ENCODE data around the gene ITPKB. TPM values are rescaled to one million over a fixed set of nuclear protein-coding genes. Genes with fewer than 3 reads are reported as not detected.
A peak's percentile ranks its signal among the peaks of the same experiment; 100 is the strongest.

The ITPKB gene
- total and polyA plus RNA-seq, 11 donors = 6.2 to 33.7 (median 17.8) TPM

DNA sequence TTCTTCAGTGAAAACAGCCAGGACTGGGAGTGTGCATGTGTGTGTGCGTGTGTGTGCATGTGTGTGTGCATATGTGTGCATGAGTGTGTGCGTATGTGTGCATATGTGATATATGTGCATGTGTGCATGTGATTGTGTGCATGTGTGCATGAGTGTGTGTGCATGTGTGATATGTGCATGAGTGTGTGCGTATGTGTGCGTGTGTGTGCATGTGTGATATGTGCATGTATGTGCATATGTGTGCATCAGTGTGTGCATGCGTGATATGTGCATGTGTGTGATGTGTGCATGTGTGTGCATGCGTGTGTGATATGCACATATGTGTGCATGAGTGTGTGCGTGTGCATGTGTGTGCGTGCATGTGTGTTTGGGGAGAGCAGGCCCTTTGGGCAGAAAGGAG, 89.8 kb downstream of the ITPKB start:
- Histone ChIP-seq H3K27me3 (no peaks in the 10 kb centered on the region), H3K36me3 (peaks cover 0 to 41% (median 34%) of the 10 kb centered on the region in 9 donors), H3K4me3 (no peak overlapping the region), H3K9me3 (no peaks in the 10 kb centered on the region), H3K4me1 (peaks cover 4 to 54% (median 34%) of the 10 kb centered on the region in 12 donors), H3K27ac (no peak overlapping the region)
- intact Hi-C loops (cut with DNase I) = loop anchor here in 2 of 10 donors (5.0 to 10.0 kb wide), 2 partner anchors 38 to 86 kb away; partner anchors contain the start of gene ITPKB (in 1 of the 2)
- TF ChIP-seq CTCF (IDR thresholded peaks at IDR 0.05) (no peak), POLR2A (IDR thresholded peaks at IDR 0.05) (no peak)
- DNase-seq (peak in 1 of 5 donors; percentile 20), ATAC-seq (no peak)
- 73 to 96% (median 92%) methylated on average over 8 of the region's 8 CpGs for WGBS, 4 donors

- Histone ChIP-seq H3K36me3 (peaks cover 0 to 46% (median 34%) of the 10 kb centered on the region in 9 donors), H3K27ac (peak overlapping the region in 1 of 12 donors; percentile 76), H3K27me3 (no peaks in the 10 kb centered on the region), H3K4me1 (peaks cover 4 to 48% (median 31%) of the 10 kb centered on the region in 12 donors), H3K4me3 (no peak overlapping the region), H3K9me3 (no peaks in the 10 kb centered on the region)
- DNase-seq = peak in 2 of 5 donors; percentile 19 to 25
- TF ChIP-seq POLR2A (IDR thresholded peaks at IDR 0.05) (no peak), CTCF (IDR thresholded peaks at IDR 0.05) (no peak)
- intact Hi-C loops (cut with DNase I) = loop anchor here in 2 of 10 donors (5.0 to 10.0 kb wide), 2 partner anchors 39 to 86 kb away; partner anchors contain the start of gene ITPKB (in 1 of the 2)
- ATAC-seq = no peak
- 77 to 94% (median 89%) methylated on average over 6 of the region's 6 CpGs for WGBS, 4 donors
These were observed 90.7 kb downstream of the ITPKB start for GRCh38 chr1:226648421-226648820.

- no peaks in the 10 kb centered on the region for H3K9me3 ChIP-seq
- H3K36me3 ChIP-seq = peaks cover 0 to 50% (median 39%) of the 10 kb centered on the region in 9 donors
- H3K4me3 ChIP-seq = no peak overlapping the region
- ATAC-seq (no peak), DNase-seq (peak in 1 of 5 donors; percentile 40)
- intact Hi-C loops (cut with DNase I) = loop anchor here in 2 of 10 donors (5.0 to 10.0 kb wide), 2 partner anchors 40 to 87 kb away; partner anchors contain the start of gene ITPKB (in 1 of the 2)
- H3K4me1 ChIP-seq = peaks cover 4 to 53% (median 29%) of the 10 kb centered on the region in 12 donors
- WGBS, 4 donors = 93 to 94% (median 93%) methylated on average over 8 of the region's 8 CpGs
- H3K27ac ChIP-seq = peak overlapping the region in 1 of 12 donors; percentile 76
- TF ChIP-seq POLR2A (IDR thresholded peaks at IDR 0.05) (no peak), CTCF (IDR thresholded peaks at IDR 0.05) (no peak)
- no peaks in the 10 kb centered on the region for H3K27me3 ChIP-seq
These were observed 91.4 kb downstream of the ITPKB start for GRCh38 chr1:226647719-226648118.

- Histone ChIP-seq H3K9me3 (no peaks in the 10 kb centered on the region), H3K4me1 (peaks cover 4 to 53% (median 29%) of the 10 kb centered on the region in 12 donors), H3K27me3 (no peaks in the 10 kb centered on the region), H3K27ac (peak overlapping the region in 2 of 12 donors; percentile 19 to 76), H3K36me3 (peaks cover 0 to 56% (median 42%) of the 10 kb centered on the region in 9 donors), H3K4me3 (no peak overlapping the region)
- ATAC-seq = no peak
- WGBS, 4 donors = 93 to 96% (median 94%) methylated on average over 15 to 16 of the region's 16 CpGs
- intact Hi-C loops (cut with DNase I) = loop anchor here in 2 of 10 donors (5.0 to 10.0 kb wide), 2 partner anchors 40 to 88 kb away; partner anchors contain the start of gene ITPKB (in 1 of the 2)
- peak in 3 of 5 donors; percentile 14 to 23 (median 20) for DNase-seq
- TF ChIP-seq CTCF (IDR thresholded peaks at IDR 0.05) = no peak
- no peak for TF ChIP-seq POLR2A (IDR thresholded peaks at IDR 0.05)
These were observed 92.1 kb downstream of the ITPKB start for GRCh38 chr1:226646870-226647449.

All from heart left ventricle (tissue), 16 donors.